Astrocyte of the cerebellum (primary cell): Measurements from ENCODE around the gene GALNTL6.

Experiments used
- DNase-seq: peaks from one replicate; pipeline ENCODE4 v3.0.0-alpha.2; 2011; ENCODE audit warnings: low read depth
- H3K4me3 ChIP-seq: 2 replicates; pipeline ENCODE4 v1.5.1; 2011; ENCODE audit warnings: mild to moderate bottlenecking, low read depth, low read length, moderate library complexity
- in situ Hi-C: cut with HindIII; loops from 2 replicates; pipeline ENCODE4 v1.10.0; 2017; ENCODE audit warnings: low sequenced_read_pairs
- TF ChIP-seq, protein P1 (sequence below): IDR thresholded peaks from 2 replicates; pipeline ENCODE4 v1.5.1; 2012; ENCODE audit warnings: low read length, low read depth, moderate library complexity, mild to moderate bottlenecking; ENCODE audit errors: missing control alignments

The GALNTL6 gene

GRCh38 chr4:172619218-172619617 lies 806.0 kb downstream of the GALNTL6 start:
- no peak overlapping the region for H3K4me3 ChIP-seq
- DNase-seq, result no peak
- TF ChIP-seq, protein P1, sequence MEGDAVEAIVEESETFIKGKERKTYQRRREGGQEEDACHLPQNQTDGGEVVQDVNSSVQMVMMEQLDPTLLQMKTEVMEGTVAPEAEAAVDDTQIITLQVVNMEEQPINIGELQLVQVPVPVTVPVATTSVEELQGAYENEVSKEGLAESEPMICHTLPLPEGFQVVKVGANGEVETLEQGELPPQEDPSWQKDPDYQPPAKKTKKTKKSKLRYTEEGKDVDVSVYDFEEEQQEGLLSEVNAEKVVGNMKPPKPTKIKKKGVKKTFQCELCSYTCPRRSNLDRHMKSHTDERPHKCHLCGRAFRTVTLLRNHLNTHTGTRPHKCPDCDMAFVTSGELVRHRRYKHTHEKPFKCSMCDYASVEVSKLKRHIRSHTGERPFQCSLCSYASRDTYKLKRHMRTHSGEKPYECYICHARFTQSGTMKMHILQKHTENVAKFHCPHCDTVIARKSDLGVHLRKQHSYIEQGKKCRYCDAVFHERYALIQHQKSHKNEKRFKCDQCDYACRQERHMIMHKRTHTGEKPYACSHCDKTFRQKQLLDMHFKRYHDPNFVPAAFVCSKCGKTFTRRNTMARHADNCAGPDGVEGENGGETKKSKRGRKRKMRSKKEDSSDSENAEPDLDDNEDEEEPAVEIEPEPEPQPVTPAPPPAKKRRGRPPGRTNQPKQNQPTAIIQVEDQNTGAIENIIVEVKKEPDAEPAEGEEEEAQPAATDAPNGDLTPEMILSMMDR, result no peak
- in situ Hi-C loops, result no loop called here

DNA sequence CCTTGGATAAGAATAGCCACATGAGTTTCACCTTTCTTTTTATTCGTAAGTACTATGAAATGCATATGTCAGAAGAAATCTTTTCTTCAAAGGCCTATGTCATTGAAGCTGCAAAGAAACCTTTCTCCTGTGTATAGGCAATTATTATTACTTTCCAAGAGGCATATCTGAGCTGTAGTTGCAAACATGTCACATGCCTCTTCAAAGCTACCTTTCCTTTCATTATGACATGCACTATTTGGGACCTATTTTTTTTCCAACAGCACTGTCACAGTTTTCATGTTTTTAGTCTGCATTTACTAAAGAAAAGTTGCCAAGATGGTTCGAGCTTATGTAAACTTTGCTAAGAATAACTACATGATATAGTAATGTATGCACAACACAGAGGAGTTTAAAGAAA lies 806.6 kb downstream of the GALNTL6 start:
- in situ Hi-C loops, result no loop called here
- TF ChIP-seq, protein P1, result no peak
- no peak overlapping the region for H3K4me3 ChIP-seq
- DNase-seq, result no peak

DNA sequence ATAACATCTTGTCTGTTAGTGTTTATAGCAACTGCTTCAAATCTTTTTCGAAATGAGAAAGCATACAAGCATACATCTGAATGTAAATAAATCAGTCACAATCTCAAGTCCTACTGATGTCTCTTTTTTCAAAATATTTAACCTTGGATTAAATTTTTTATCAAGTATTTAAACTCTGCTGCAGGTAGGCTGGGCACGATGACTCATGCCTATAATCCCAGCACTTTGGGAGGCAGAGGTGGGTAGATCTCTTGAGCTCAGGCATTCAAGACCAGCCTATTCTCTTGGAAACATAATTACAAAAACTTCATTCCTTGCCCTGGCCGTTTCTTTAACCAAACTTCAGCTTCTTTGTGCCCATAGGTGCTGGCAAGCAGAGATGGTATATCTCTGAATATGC lies 815.1 kb downstream of the GALNTL6 start:
- no peak overlapping the region for H3K4me3 ChIP-seq
- TF ChIP-seq, protein P1, result no peak
- in situ Hi-C loops, result no loop called here
- no peak for DNase-seq

DNA sequence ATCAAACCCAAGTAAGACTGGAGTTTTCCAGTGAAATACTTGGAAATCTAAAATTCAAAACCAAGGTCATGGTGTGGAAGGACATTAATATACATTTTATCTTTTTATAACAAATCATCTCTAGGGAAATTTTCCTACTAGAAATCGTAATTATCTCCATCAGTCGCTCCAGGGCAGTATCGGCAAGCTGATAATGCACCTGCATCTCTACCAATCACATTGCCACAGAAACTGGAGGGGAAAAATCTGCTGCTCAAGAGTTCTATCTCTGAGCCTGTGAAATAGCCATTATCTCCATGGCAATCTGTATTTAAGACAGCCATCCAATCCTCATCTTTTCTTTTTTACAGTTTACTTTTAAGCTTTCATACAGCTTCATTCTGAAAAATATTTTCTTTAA lies 817.1 kb downstream of the GALNTL6 start:
- in situ Hi-C loops, result no loop called here
- TF ChIP-seq, protein P1, result no peak
- no peak overlapping the region for H3K4me3 ChIP-seq

GRCh38 chr4:172631832-172632231 lies 818.6 kb downstream of the GALNTL6 start:
- in situ Hi-C loops, result no loop called here
- H3K4me3 ChIP-seq, result no peak overlapping the region
- DNase-seq, result no peak
- TF ChIP-seq, protein P1, result no peak

More for the DNA sequence above, 817.1 kb downstream of the GALNTL6 start:
- no peak for DNase-seq

DNA sequence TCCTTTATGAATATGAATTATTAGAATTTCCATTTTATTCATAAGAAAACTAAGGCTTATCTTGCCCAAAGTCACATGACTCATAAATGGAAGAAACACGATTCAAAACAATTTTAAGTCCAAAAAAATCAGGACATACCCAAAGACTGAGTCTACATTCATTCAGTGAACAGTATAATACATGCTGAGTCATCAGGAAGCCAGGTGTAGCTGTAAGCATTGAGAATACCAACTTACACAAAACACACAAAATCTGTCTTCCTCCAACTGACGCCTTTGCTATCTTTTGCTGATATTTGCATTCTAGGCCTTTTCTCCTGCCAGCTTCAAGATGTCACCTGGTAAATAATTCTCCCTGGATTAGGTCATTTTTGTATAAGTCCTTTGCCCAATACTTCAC lies 835.3 kb downstream of the GALNTL6 start:
- in situ Hi-C loops, result no loop called here
- no peak overlapping the region for H3K4me3 ChIP-seq
- TF ChIP-seq, protein P1, result no peak
- DNase-seq, result no peak

- TF ChIP-seq, protein P1, result no peak
- in situ Hi-C loops, result no loop called here
Measured at GRCh38 chr4:172649143-172649542, 835.9 kb downstream of the GALNTL6 start.

More at GRCh38 chr4:172649143-172649542, 835.9 kb downstream of the GALNTL6 start:
- H3K4me3 ChIP-seq, result no peak overlapping the region
- DNase-seq, result no peak
